ENCODE measurements around the gene TBC1D9. TPM values are rescaled to one million over a fixed set of nuclear protein-coding genes. Genes with fewer than 3 reads are reported as not detected.
"Not testable (repeated sequence)": the region's sequence is repeated elsewhere in the genome, so short reads cannot be mapped to it uniquely, and the experiment has no call there.

TBC1D9 gene
- total RNA-seq (2014; rRNA removed; shearing (Covaris generic)): 1.6 and 4.6 TPM in 2 replicates

DNA sequence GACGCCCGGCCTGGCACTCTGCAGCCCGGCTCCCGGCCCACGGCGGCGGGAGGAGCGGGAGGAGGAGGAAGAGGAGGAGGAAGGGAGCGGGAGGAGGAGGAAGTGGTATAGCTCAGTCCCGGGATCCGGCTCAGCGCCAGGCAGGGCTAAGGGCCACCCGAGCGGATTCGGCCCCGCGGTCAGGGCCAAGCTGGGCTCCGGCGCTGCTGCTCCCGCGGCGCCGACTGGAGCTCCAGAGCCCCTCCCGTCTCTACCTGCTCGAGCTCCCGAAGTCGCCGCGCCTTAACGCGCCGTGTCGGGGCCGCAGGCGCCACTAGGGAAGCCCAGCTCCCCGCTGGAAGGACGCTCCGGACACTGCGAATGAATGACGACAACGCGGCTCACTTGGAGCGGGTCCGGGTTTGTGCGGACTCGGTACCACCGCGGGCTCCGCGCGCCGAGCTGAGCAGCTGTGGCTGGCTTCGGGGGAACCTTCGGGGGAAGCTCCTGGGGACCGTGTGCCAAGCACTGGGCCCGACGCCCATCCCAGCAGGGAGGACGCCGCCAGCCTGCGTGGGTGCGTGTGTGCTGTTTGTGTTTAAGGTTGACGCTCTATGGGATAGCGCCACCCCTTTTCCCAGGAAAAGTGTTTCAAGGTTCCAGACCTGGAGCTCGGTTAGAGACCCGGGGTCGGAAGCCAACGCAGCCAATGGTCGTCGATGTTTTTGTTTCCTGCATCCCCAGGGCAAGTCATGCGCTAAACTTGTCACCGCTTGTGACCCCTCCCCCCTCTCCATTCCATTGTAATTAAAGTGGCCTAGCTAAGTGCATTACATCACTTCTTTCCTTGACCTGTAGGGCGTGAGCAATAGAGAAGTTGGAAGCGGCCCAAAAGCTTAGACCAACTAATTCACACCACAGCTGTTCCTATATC, at the start of gene TBC1D9:
TSS of gene TBC1D9 (minus strand) at position 67 of the 913 bp plus-strand sequence. CDS start 340 bp downstream, outside the sequence.
- H3K27me3 ChIP-seq (ENCODE audit: control insufficient read depth, insufficient read depth, low read length): peaks cover 68% of the 10 kb centered on the region
- peak; percentile 81 for DNase-seq
- no peaks in the 10 kb centered on the region for H3K36me3 ChIP-seq (replicated peaks; ENCODE audit: control insufficient read depth, insufficient read depth, low read length)
- H3K4me3 ChIP-seq (ENCODE audit: insufficient read depth, low read depth, low read length): peak within 1 kb of the TSS; percentile 64

DNA sequence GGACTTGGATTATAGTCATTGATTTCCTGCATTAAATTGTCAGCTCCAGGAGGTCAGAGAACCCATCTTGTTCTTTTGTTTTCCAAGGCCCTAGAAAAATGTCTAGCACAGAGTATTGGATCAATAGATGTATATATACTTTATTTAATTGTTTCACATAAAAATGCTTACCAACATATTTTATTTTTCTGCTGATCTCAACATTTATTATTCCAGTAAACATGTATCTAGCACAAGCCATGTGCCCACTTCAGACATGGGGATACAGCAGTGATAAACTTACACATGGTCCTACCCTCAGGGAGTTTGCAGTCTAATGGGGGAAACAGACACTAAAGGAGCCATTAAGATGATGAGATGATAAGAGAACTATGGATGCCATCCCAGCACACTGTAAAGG, 49.1 kb upstream of the TBC1D9 start:
- Histone ChIP-seq H3K36me3 (replicated peaks; ENCODE audit: control insufficient read depth, insufficient read depth, low read length) (no peaks in the 10 kb centered on the region), H3K4me3 (ENCODE audit: insufficient read depth, low read depth, low read length) (no peak overlapping the region), H3K27me3 (ENCODE audit: control insufficient read depth, insufficient read depth, low read length) (no peaks in the 10 kb centered on the region)
- no peak for DNase-seq

DNA sequence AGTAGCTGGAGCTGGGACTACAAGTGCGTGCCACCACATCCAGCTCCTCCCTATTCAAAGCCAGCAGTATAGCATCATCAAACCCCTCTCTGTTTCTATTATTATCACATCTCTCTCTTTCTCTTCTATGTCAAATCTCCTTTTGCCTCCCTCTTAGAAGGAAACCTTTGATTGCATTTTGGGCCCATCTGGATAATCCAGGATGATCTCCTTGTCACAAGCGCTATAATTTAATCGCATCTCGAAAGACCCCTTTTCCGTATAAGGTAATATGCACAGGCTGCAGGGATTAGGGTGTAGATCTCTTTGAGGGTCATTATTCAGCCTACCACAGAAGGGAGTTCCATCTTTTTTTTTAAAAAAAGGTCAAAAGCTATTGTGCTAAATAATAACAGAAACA, 46.4 kb upstream of the TBC1D9 start:
- H3K36me3 ChIP-seq (replicated peaks; ENCODE audit: control insufficient read depth, insufficient read depth, low read length): no peaks in the 10 kb centered on the region
- H3K27me3 ChIP-seq (ENCODE audit: control insufficient read depth, insufficient read depth, low read length): no peaks in the 10 kb centered on the region
- H3K4me3 ChIP-seq (ENCODE audit: insufficient read depth, low read depth, low read length): no peak overlapping the region
- no peak for DNase-seq

DNA sequence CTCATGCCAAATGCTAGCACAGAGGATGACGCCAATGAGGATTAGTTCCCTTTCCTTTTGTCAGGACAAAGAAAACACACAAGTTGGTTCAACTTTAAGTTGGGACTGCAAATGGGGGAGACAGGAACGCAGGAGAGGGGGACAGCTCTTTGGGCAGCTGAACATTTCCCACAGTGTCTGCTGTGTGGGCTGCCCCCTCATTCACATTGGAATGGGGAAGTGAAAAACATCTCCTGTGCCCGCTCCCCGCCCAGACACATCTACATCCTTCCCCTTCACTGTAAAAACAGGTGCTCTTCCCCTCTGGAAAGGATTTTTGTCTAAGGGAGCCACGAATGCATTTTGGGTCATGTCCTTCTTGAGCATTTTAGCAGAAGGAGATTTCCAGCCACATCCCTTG, 44.5 kb upstream of the TBC1D9 start:
- Histone ChIP-seq H3K4me3 (ENCODE audit: insufficient read depth, low read depth, low read length) (no peak overlapping the region), H3K36me3 (replicated peaks; ENCODE audit: control insufficient read depth, insufficient read depth, low read length) (no peaks in the 10 kb centered on the region), H3K27me3 (ENCODE audit: control insufficient read depth, insufficient read depth, low read length) (no peaks in the 10 kb centered on the region)
- no peak for DNase-seq

DNA sequence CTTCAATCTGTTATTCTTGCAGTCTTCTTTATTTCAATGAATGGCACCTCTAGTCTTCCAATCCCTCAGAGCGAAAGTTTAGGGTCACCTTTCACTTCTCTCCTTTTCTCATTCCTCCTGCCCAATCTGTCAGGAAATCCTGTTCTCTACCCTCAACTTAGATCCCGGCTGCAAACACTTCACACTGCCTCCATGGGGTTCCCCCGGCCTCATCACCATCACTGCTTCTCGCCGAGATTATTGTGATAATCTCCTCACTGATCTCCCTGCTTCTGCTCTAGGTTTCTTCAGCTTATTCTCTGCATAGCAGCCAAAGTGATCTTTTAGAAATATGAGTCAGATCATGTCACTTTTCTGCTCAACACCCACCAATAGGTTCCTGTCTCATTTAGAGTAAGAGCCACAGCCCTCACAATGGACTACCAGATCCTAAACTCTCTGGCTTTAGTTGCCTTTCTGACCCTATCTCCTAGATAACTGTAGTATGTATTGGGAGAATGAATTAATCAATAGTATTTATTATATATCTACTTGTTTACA, 43.6 kb upstream of the TBC1D9 start:
- Histone ChIP-seq H3K36me3 (replicated peaks; ENCODE audit: control insufficient read depth, insufficient read depth, low read length) (no peaks in the 10 kb centered on the region), H3K27me3 (ENCODE audit: control insufficient read depth, insufficient read depth, low read length) (no peaks in the 10 kb centered on the region), H3K4me3 (ENCODE audit: insufficient read depth, low read depth, low read length) (no peak overlapping the region)
- DNase-seq: no peak

DNA sequence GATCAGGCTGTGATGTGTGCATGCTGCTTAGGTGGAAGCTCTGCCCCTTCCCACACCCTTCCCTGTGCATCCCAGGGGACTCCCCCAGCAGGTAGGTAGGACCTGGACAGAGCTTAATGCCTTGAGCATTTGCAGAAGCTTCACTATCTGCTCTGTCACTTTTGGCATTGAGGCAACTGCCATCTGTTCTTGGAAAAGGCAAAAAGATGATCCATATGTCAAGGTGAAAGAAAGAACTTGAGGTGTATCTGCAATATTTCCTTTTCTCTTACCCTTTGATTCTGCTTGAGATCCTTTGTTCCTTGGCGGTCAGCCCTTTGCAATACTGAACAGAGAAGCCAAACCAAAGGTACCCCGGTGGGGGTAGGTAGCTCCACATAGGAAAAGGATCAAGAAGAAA, 37.1 kb upstream of the TBC1D9 start:
- Histone ChIP-seq H3K36me3 (replicated peaks; ENCODE audit: control insufficient read depth, insufficient read depth, low read length) (no peaks in the 10 kb centered on the region), H3K4me3 (ENCODE audit: insufficient read depth, low read depth, low read length) (no peak overlapping the region), H3K27me3 (ENCODE audit: control insufficient read depth, insufficient read depth, low read length) (no peaks in the 10 kb centered on the region)
- no peak for DNase-seq

DNA sequence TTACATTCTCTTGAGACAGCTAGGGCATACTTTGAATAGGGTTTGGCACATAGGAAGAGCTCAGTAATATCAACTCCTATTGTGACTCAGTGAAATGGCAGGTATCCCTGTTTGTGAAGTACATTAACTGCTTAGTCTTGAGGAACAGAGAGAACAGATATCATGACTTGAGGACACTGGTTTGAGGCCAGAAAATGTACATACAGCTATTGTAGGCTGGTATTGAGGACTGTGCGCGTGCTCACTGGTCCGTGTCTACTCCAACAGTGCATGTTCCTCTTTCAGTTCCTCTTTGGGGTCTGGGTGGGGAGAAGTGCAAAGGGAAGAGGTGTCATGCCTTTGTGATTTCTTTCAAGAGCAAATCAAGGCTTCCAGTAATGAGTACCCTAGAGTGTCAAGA, 34.6 kb upstream of the TBC1D9 start:
- Histone ChIP-seq H3K4me3 (ENCODE audit: insufficient read depth, low read depth, low read length) (no peak overlapping the region), H3K27me3 (ENCODE audit: control insufficient read depth, insufficient read depth, low read length) (no peaks in the 10 kb centered on the region), H3K36me3 (replicated peaks; ENCODE audit: control insufficient read depth, insufficient read depth, low read length) (no peaks in the 10 kb centered on the region)
- DNase-seq: no peak

DNA sequence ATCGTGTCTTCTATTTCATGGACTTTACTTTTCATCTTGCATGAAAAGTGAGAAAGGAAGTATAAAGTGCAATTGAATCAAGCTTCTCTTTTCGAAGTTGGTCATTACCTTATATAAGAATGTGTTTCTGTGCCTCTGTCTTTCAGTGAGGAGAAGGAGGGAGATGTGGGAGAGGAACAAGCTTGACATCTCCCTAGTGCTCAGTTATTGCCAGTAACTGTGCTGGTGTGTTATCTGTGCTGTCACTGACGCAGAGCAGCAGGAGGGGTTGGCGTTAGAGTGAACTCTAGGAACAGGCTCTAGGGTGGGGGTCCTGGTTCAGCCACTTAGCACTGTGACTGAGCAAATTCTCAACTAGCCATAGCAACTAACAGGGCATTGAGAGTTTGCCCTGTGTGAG, 34.0 kb upstream of the TBC1D9 start:
- no peak overlapping the region for H3K4me3 ChIP-seq (ENCODE audit: insufficient read depth, low read depth, low read length)
- DNase-seq: no peak
- no peaks in the 10 kb centered on the region for H3K27me3 ChIP-seq (ENCODE audit: control insufficient read depth, insufficient read depth, low read length)
- no peaks in the 10 kb centered on the region for H3K36me3 ChIP-seq (replicated peaks; ENCODE audit: control insufficient read depth, insufficient read depth, low read length)

DNA sequence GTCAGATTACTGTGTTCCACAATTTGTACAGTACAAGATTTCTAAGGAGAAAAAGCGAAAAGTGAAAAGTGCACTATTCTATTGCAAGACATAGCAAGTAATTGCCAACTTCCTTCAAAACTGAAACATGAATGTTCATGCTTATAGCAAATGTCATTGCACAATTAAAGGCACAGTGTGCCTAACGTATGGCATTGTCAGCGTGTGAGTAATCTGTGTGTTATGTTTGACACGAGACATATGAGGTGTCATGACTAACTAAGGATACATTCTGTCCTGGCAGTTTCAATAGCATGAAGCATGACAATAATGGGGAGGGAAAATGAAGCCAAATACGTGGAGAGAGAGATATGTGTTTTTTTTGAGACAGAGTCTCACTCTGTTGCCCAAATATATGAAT, 33.6 kb upstream of the TBC1D9 start:
- Histone ChIP-seq H3K36me3 (replicated peaks; ENCODE audit: control insufficient read depth, insufficient read depth, low read length) (no peaks in the 10 kb centered on the region), H3K27me3 (ENCODE audit: control insufficient read depth, insufficient read depth, low read length) (no peaks in the 10 kb centered on the region), H3K4me3 (ENCODE audit: insufficient read depth, low read depth, low read length) (no peak overlapping the region)
- no peak for DNase-seq

DNA sequence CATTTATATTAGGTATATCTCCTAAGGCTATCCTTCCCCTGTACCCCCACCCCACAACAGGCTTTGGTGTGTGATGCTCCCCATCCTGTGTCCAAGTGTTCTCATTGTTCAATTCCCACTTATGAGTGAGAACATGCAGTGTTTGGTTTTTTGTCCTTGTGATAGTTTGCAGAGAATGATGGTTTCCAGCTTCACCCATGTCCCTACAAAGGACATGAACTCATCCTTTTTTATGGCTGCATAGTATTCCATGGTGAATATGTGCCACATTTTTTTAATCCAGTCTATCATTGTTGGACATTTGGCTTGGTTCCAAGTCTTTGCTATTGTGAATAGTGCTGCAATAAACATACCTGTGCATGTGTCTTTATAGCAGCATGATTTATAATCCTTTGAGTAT, 26.6 kb upstream of the TBC1D9 start:
- not testable (repeated sequence) for H3K4me3 ChIP-seq (ENCODE audit: insufficient read depth, low read depth, low read length); H3K36me3 ChIP-seq (replicated peaks; ENCODE audit: control insufficient read depth, insufficient read depth, low read length); DNase-seq; H3K27me3 ChIP-seq (ENCODE audit: control insufficient read depth, insufficient read depth, low read length)

DNA sequence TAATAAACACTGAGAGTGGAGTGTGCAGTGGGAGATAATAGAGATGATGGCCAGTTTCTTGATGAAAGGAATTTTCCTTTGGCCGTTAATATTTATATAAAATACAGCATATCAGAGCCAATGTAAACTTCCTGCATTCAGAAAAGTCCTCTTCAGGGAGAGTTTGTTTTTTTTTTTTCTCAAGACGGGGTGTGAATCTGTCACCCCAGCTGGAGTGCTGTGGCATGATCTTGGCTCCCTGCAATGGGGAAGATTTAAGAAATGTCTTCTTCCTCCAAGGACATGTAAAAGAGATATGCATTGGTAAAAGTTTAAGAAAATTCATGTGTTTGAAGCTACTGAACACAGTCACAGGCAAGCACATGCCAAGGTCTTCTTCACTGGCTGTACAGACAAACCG, 25.4 kb upstream of the TBC1D9 start:
- no peak overlapping the region for H3K4me3 ChIP-seq (ENCODE audit: insufficient read depth, low read depth, low read length)
- H3K27me3 ChIP-seq (ENCODE audit: control insufficient read depth, insufficient read depth, low read length): no peaks in the 10 kb centered on the region

DNA sequence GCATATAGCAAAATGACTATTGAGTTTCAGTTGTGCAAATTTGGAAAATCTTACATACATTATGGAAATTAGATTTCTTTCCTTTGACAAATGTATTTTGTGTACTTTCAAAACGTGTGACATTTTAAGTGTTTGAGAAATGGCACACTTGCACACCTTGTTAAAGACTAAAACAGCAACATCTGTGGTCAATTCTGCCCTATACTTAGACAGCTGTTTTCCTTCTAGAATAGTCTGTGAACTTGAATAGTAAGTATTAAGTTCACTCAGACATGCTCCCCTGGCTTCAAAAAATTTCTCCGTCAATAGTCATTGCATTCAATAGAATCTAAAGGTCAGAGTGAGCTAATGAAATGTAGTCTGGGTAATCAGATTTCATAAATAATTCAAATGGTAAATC, 21.7 kb upstream of the TBC1D9 start:
- DNase-seq: no peak
- Histone ChIP-seq H3K36me3 (replicated peaks; ENCODE audit: control insufficient read depth, insufficient read depth, low read length) (no peaks in the 10 kb centered on the region), H3K27me3 (ENCODE audit: control insufficient read depth, insufficient read depth, low read length) (no peaks in the 10 kb centered on the region), H3K4me3 (ENCODE audit: insufficient read depth, low read depth, low read length) (no peak overlapping the region)

More for the DNA sequence above, 25.4 kb upstream of the TBC1D9 start:
- no peaks in the 10 kb centered on the region for H3K36me3 ChIP-seq (replicated peaks; ENCODE audit: control insufficient read depth, insufficient read depth, low read length)
- DNase-seq: no peak

DNA sequence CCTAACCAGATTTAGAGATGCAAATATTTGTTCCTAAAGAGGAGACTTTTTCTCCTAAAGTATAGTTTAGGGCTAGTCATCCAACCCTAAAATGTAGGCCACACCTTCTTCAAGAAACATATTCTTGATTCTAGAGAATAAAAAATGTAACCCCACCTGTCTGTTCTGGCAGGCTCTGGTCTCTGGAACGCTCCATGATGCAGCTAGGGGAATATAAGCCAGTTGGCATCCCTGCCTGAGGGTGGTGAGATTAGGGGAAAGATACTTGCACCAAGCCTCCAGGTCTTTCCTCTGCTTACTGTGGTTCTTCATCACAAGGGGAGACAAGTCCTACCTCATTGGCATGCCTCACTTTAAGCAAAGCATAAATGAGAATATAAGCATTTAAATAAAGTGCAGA, 21.2 kb upstream of the TBC1D9 start:
- Histone ChIP-seq H3K36me3 (replicated peaks; ENCODE audit: control insufficient read depth, insufficient read depth, low read length) (no peaks in the 10 kb centered on the region), H3K27me3 (ENCODE audit: control insufficient read depth, insufficient read depth, low read length) (no peaks in the 10 kb centered on the region), H3K4me3 (ENCODE audit: insufficient read depth, low read depth, low read length) (no peak overlapping the region)
- DNase-seq: no peak

DNA sequence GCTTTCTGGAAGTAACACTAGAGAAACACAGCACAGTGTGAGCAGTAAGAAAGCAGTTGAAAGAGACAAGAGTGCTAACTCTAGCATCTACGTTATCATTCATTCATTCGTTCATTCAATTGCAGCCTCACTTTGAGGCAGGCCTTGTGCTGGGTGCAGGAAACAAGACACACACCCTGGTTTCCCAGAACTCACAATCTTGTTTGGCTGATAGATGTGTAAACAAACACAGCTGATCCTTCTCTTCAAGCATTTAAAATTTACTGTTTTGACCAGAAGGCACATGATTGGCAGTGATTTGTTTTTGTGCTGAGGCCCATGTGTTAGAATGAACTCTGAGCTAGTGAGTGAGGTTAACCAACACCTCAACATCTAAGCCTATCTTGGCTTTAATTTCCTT, 20.4 kb upstream of the TBC1D9 start:
- Histone ChIP-seq H3K4me3 (ENCODE audit: insufficient read depth, low read depth, low read length) (no peak overlapping the region), H3K36me3 (replicated peaks; ENCODE audit: control insufficient read depth, insufficient read depth, low read length) (no peaks in the 10 kb centered on the region), H3K27me3 (ENCODE audit: control insufficient read depth, insufficient read depth, low read length) (no peaks in the 10 kb centered on the region)
- DNase-seq: no peak

DNA sequence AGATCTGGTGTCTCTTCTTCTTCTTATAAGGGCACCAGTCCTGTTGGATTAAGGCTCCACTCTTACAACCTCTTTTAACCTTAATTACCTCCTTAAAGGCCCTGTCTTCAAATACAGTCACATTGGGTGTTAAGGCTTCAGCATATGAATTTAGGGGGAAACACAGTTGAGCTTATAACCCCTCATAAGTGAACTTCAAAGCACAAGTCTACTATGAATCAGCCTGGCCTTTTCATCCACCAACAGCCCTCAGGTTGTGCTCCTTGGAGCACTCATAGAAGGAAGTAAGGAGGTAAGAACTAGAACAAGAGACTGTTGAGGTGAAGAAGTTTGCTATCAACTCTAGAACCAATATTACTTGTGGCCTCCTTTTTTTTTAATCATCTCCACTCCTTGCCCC, 18.8 kb upstream of the TBC1D9 start:
- DNase-seq: no peak
- H3K4me3 ChIP-seq (ENCODE audit: insufficient read depth, low read depth, low read length): no peak overlapping the region
- no peaks in the 10 kb centered on the region for H3K27me3 ChIP-seq (ENCODE audit: control insufficient read depth, insufficient read depth, low read length)
- H3K36me3 ChIP-seq (replicated peaks; ENCODE audit: control insufficient read depth, insufficient read depth, low read length): no peaks in the 10 kb centered on the region
